DMS79 treated with DMSO at 0.1 percent for 48 hours (cell line): ENCODE results near the gene MRPS11.
"Not testable (repeated sequence)": the region's sequence is repeated elsewhere in the genome, so short reads cannot be mapped to it uniquely, and the experiment has no call there.

Experiments
- DNase-seq: peaks from one replicate; lab custom pipeline; 2025; lab: John Stamatoyannopoulos, UW

The MRPS11 gene

GRCh38 chr15:88454867-88455810 is 12.4 kb upstream of the MRPS11 start:
- DNase-seq: peak; percentile 7

GRCh38 chr15:88456733-88457132 is 10.8 kb upstream of the MRPS11 start:
- no peak for DNase-seq

GRCh38 chr15:88463870-88464532 is 3.5 kb upstream of the MRPS11 start:
- no peak for DNase-seq

GRCh38 chr15:88465633-88466224 is 1.8 kb upstream of the MRPS11 start:
- DNase-seq: no peak

GRCh38 chr15:88467935-88468528 is 524 bp downstream of the MRPS11 start:
- DNase-seq: no peak

GRCh38 chr15:88468721-88469120 is 1.2 kb downstream of the MRPS11 start:
- DNase-seq: not testable (repeated sequence)

- DNase-seq: no peak
Observed at GRCh38 chr15:88469321-88469720, 1.8 kb downstream of the MRPS11 start.

- DNase-seq: no peak
Observed at GRCh38 chr15:88470625-88471372, 3.3 kb downstream of the MRPS11 start.

- no peak for DNase-seq
Observed at GRCh38 chr15:88472225-88472624, 4.7 kb downstream of the MRPS11 start.

- DNase-seq: not testable (repeated sequence)
Observed at GRCh38 chr15:88473661-88474293, 6.3 kb downstream of the MRPS11 start.

- no peak for DNase-seq
Observed at GRCh38 chr15:88476635-88477060, 9.1 kb downstream of the MRPS11 start.

GRCh38 chr15:88477126-88477525 is 9.6 kb downstream of the MRPS11 start:
- no peak for DNase-seq

GRCh38 chr15:88477904-88478303 is 10.4 kb downstream of the MRPS11 start:
- DNase-seq: no peak

- no peak for DNase-seq
Observed at GRCh38 chr15:88479169-88479568, 11.7 kb downstream of the MRPS11 start.

GRCh38 chr15:88480981-88481380 is 13.5 kb downstream of the MRPS11 start:
- no peak for DNase-seq

- no peak for DNase-seq
Observed at GRCh38 chr15:88482263-88482662, 14.8 kb downstream of the MRPS11 start.

- no peak for DNase-seq
Observed at GRCh38 chr15:88484682-88485331, 17.3 kb downstream of the MRPS11 start.

GRCh38 chr15:88487178-88487795 is 19.8 kb downstream of the MRPS11 start:
- no peak for DNase-seq

- no peak for DNase-seq
Observed at GRCh38 chr15:88487796-88488523, 20.5 kb downstream of the MRPS11 start.
